NCI-H2107 treated with DMSO at 0.1 percent for 48 hours (cell line): ENCODE data around the gene ADAMTS18.
"Not testable (repeated sequence)": the region's sequence is repeated elsewhere in the genome, so short reads cannot be mapped to it uniquely, and the experiment has no call there.

Experiments used
- DNase-seq: peaks from one replicate; lab custom pipeline; 2025; ENCODE audit not compliant: unreplicated experiment; lab: John Stamatoyannopoulos, UW

ADAMTS18 gene, protein sequence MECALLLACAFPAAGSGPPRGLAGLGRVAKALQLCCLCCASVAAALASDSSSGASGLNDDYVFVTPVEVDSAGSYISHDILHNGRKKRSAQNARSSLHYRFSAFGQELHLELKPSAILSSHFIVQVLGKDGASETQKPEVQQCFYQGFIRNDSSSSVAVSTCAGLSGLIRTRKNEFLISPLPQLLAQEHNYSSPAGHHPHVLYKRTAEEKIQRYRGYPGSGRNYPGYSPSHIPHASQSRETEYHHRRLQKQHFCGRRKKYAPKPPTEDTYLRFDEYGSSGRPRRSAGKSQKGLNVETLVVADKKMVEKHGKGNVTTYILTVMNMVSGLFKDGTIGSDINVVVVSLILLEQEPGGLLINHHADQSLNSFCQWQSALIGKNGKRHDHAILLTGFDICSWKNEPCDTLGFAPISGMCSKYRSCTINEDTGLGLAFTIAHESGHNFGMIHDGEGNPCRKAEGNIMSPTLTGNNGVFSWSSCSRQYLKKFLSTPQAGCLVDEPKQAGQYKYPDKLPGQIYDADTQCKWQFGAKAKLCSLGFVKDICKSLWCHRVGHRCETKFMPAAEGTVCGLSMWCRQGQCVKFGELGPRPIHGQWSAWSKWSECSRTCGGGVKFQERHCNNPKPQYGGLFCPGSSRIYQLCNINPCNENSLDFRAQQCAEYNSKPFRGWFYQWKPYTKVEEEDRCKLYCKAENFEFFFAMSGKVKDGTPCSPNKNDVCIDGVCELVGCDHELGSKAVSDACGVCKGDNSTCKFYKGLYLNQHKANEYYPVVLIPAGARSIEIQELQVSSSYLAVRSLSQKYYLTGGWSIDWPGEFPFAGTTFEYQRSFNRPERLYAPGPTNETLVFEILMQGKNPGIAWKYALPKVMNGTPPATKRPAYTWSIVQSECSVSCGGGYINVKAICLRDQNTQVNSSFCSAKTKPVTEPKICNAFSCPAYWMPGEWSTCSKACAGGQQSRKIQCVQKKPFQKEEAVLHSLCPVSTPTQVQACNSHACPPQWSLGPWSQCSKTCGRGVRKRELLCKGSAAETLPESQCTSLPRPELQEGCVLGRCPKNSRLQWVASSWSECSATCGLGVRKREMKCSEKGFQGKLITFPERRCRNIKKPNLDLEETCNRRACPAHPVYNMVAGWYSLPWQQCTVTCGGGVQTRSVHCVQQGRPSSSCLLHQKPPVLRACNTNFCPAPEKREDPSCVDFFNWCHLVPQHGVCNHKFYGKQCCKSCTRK (N-terminal part only)

GRCh38 chr16:77434530-77435271, at the start of gene ADAMTS18:
Gene ADAMTS18, minus strand, starts transcription at chr16:77435034. Its CDS starts 339 bp downstream, at chr16:77434695.
- no peak for DNase-seq

GRCh38 chr16:77480681-77481315, 46.0 kb upstream of the ADAMTS18 start:
- no peak for DNase-seq

GRCh38 chr16:77472262-77472661, 37.4 kb upstream of the ADAMTS18 start:
- no peak for DNase-seq

DNA sequence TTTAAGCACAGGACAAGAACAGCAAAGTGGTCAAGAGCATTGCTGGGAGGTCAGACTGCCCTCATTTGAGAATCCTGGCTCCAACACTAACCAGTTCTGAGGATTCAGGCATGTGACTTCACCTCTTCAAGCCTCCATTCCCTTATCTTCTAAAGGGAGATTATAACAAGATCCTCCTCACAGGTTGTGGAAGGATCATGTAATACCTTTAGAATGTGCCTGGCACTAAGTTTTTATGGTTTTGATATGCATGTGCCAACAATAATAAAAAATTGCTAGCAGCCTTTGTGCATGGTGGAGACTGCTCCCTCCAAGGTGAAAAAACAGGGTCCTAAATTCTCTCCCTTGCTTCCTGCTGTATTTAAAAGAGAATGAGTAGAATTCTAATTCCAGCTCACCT, 36.0 kb upstream of the ADAMTS18 start:
- no peak for DNase-seq

- DNase-seq, result no peak
Measured at GRCh38 chr16:77469634-77470033, 34.8 kb upstream of the ADAMTS18 start.

- DNase-seq, result no peak
Measured at GRCh38 chr16:77468831-77469230, 34.0 kb upstream of the ADAMTS18 start.

DNA sequence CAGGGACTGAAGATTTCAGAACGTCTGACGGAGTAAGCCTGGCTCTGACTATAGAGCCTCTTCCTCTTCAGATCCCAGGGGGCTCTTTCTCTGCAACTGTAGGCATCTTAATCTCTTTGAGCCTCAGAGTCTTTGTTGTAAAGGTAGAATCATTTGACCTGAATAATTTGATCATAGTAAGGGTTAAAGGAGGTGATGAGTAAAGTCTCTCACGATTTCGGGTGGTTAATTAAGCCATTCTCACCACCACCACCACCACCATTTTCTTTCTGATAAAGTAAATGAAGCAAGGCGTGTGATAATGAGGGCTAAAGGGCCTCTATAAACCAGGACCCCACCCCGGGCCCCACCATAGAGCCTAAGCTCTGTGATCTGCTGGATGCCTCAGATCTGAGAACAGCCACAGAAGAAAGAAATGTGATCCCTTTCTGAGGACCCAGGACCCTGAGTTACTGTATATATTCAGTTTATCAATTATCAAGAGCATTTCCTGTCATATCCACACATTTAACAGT, 33.0 kb upstream of the ADAMTS18 start:
- DNase-seq, result no peak

- DNase-seq, result not testable (repeated sequence)
Measured at GRCh38 chr16:77463659-77464058, 28.8 kb upstream of the ADAMTS18 start.

- DNase-seq, result no peak
Measured at GRCh38 chr16:77462894-77463293, 28.1 kb upstream of the ADAMTS18 start.

- DNase-seq, result peak; percentile 72
Measured at GRCh38 chr16:77459534-77460254, 24.9 kb upstream of the ADAMTS18 start.

- no peak for DNase-seq
Measured at GRCh38 chr16:77457046-77457445, 22.2 kb upstream of the ADAMTS18 start.

GRCh38 chr16:77452243-77452642, 17.4 kb upstream of the ADAMTS18 start:
- no peak for DNase-seq

GRCh38 chr16:77450790-77451487, 16.1 kb upstream of the ADAMTS18 start:
- DNase-seq, result peak; percentile 98

- DNase-seq, result no peak
Measured at GRCh38 chr16:77449208-77449607, 14.4 kb upstream of the ADAMTS18 start.

- no peak for DNase-seq
Measured at GRCh38 chr16:77445324-77445723, 10.5 kb upstream of the ADAMTS18 start.

DNA sequence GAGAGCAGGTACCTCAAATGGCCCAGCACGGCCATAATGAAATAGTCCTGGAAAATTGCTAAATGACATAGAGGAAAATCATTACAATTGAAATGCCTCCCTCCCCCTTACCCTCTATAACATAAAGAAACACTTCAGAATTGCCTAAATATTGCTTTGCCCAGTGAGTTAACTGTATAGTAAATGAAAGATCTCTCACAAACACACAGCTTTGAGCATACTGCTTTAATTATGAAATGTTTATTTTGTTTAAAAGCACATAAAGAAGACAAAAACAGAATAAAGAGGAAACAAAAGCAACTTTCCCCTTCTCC, 9.3 kb upstream of the ADAMTS18 start:
- DNase-seq, result no peak

DNA sequence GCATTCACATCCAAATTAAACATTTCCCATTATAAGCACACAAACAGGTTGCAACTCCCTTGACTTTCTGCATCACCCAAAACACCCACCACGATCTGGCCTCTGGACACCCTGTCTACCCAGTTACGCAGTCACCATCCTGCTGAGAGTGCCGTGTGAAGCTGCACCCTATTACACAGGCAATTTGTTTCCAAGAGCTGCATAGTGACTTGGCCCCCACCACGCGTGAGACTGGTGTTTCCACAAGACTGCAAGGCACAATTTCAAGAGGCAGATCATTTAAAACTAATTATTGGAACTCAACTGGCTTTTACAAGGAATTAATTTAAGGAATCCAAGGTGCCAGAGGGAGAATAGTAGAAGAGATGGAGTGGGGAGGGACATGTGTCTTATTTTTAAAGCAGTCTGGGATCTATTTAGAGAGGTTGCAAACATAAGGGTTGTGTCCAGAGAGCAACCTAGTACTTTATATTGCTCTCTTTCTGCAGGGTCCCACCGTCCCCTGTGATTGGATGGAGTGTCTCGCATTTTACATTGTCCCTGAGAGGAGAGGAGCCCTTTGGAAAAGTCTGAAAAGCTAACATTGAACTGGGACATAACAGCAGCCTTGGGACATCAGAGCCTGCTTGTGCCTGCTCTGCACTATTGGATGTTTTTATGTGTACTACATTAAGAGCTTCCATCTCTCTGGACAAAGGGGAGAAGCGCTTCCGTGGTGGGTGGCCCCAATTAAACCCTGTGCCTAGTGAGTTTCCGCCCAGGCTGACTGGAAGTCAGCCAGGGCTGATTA, 8.7 kb upstream of the ADAMTS18 start:
- DNase-seq, result peak; percentile 25

GRCh38 chr16:77442078-77442477, 7.2 kb upstream of the ADAMTS18 start:
- no peak for DNase-seq
